HEK293 (cell line): Measurements from ENCODE around the gene CCDC12.

Experiments
- CTCF ChIA-PET: fragments of 350-600 bp; formaldehyde crosslinking; extraction: SDS; loops from one replicate; lab custom pipeline; 2021; ENCODE audit warnings: antibody characterized with exemption; lab: Yijun Ruan, JAX
- POLR2A ChIA-PET: fragments of 300-600 bp; formaldehyde crosslinking; extraction: SDS; loops from one replicate; lab custom pipeline; 2020; ENCODE audit warnings: antibody characterized with exemption, inconsistent platforms; lab: Yijun Ruan, JAX
- H3K27ac ChIP-seq: fragments of 200-500 bp; sonication (Bioruptor generic); 2 replicates; pipeline ENCODE4 v1.5.1; 2014; ENCODE audit warnings: low read depth, low read length, control low read depth, inconsistent platforms; ENCODE audit errors: extremely low read depth
- H3K36me3 ChIP-seq, 2 experiments: fragments of 200-500 bp in 1 of 2; sonication (Bioruptor generic) in 1 of 2; 1 replicate in 1 of 2; 2 replicates in 1 of 2; pipeline ENCODE4 v1.5.1; 2014 to 2017; ENCODE audit warnings: inconsistent platforms in 2 of 2, low read length in 2 of 2; ENCODE audit not compliant: control insufficient read depth in 2 of 2, insufficient read depth in 1 of 2
- H3K4me1 ChIP-seq: fragments of 200-500 bp; sonication (Bioruptor generic); 2 replicates; pipeline ENCODE4 v1.5.1; 2014; ENCODE audit warnings: mild to moderate bottlenecking, low read length, inconsistent platforms; ENCODE audit not compliant: control insufficient read depth, insufficient read depth
- H3K4me3 ChIP-seq: 2 replicates; pipeline ENCODE4 v1.5.1; 2011; ENCODE audit warnings: low read depth, mild to moderate bottlenecking, control low read depth, low read length, moderate library complexity
- H3K9me3 ChIP-seq: fragments of 200-500 bp; sonication (Bioruptor generic); 2 replicates; pipeline ENCODE4 v1.5.1; 2014; ENCODE audit warnings: low read depth, low read length, inconsistent platforms; ENCODE audit not compliant: control insufficient read depth, insufficient read depth
- BCL11A ChIP-seq: fragments of 450-650 bp; formaldehyde crosslinking; IDR thresholded peaks from 2 replicates; pipeline ENCODE4 v1.5.1; 2016; ENCODE audit warnings: low read depth, missing biosample characterization, missing genetic modification characterization
- KLF10 ChIP-seq: fragments of 450-650 bp; IDR thresholded peaks from 2 replicates; pipeline ENCODE4 v1.5.1; 2018; ENCODE audit warnings: missing biosample characterization, mild to moderate bottlenecking, missing genetic modification characterization
- PRDM4 ChIP-seq: fragments of 450-650 bp; formaldehyde crosslinking; IDR thresholded peaks from 2 replicates; pipeline ENCODE4 v1.5.1; 2017; ENCODE audit warnings: missing biosample characterization, missing genetic modification characterization
- PRDM6 ChIP-seq: fragments of 450-650 bp; formaldehyde crosslinking; IDR thresholded peaks from 2 replicates; pipeline ENCODE4 v1.5.1; 2017; ENCODE audit warnings: missing biosample characterization, missing genetic modification characterization
- SCRT1 ChIP-seq: fragments of 450-650 bp; formaldehyde crosslinking; IDR thresholded peaks from 2 replicates; pipeline ENCODE4 v1.5.1; 2016; ENCODE audit warnings: missing biosample characterization, missing genetic modification characterization, borderline replicate concordance
- SCRT2 ChIP-seq: fragments of 450-650 bp; formaldehyde crosslinking; IDR thresholded peaks from 2 replicates; pipeline ENCODE4 v1.5.1; 2016; ENCODE audit warnings: missing biosample characterization, missing genetic modification characterization
- ZBTB44 ChIP-seq: fragments of 450-650 bp; IDR thresholded peaks from 2 replicates; pipeline ENCODE4 v1.5.1; 2018; ENCODE audit warnings: missing biosample characterization, mild to moderate bottlenecking, missing genetic modification characterization
- ZBTB8A ChIP-seq: fragments of 450-650 bp; formaldehyde crosslinking; IDR thresholded peaks from 2 replicates; pipeline ENCODE4 v1.5.1; 2016; ENCODE audit warnings: missing biosample characterization, missing genetic modification characterization
- ZNF146 ChIP-seq: fragments of 450-650 bp; formaldehyde crosslinking; IDR thresholded peaks from 2 replicates; pipeline ENCODE4 v1.5.1; 2016; ENCODE audit warnings: missing biosample characterization, missing genetic modification characterization
- ZNF184 ChIP-seq: fragments of 450-650 bp; IDR thresholded peaks from 2 replicates; pipeline ENCODE4 v1.5.1; 2018; ENCODE audit warnings: missing biosample characterization, mild to moderate bottlenecking, missing genetic modification characterization
- ZNF19 ChIP-seq: fragments of 450-650 bp; formaldehyde crosslinking; IDR thresholded peaks from 2 replicates; pipeline ENCODE4; 2016; ENCODE audit warnings: missing biosample characterization, missing genetic modification characterization, low read depth
- ZNF202 ChIP-seq: fragments of 450-650 bp; formaldehyde crosslinking; IDR thresholded peaks from 2 replicates; pipeline ENCODE4 v1.5.1; 2016; ENCODE audit warnings: missing biosample characterization, missing genetic modification characterization, borderline replicate concordance
- ZNF24 ChIP-seq: fragments of 450-650 bp; formaldehyde crosslinking; IDR thresholded peaks from 2 replicates; pipeline ENCODE4 v1.5.1; 2016; ENCODE audit warnings: missing biosample characterization, missing genetic modification characterization
- ZNF26 ChIP-seq: fragments of 450-650 bp; formaldehyde crosslinking; IDR thresholded peaks from 2 replicates; pipeline ENCODE4 v1.5.1; 2016; ENCODE audit warnings: missing biosample characterization, missing genetic modification characterization
- ZNF549 ChIP-seq: fragments of 450-650 bp; IDR thresholded peaks from 2 replicates; pipeline ENCODE4 v1.5.1; 2018; ENCODE audit warnings: missing biosample characterization, missing genetic modification characterization, mild to moderate bottlenecking, inconsistent platforms, moderate library complexity
- ZNF560 ChIP-seq: fragments of 450-650 bp; formaldehyde crosslinking; IDR thresholded peaks from 2 replicates; pipeline ENCODE4 v1.5.1; 2017; ENCODE audit warnings: missing biosample characterization, missing genetic modification characterization, borderline replicate concordance
- ZNF610 ChIP-seq: fragments of 450-650 bp; formaldehyde crosslinking; IDR thresholded peaks from 2 replicates; pipeline ENCODE4 v1.5.1; 2016; ENCODE audit warnings: missing biosample characterization, missing genetic modification characterization, borderline replicate concordance
- ZNF624 ChIP-seq: fragments of 450-650 bp; formaldehyde crosslinking; IDR thresholded peaks from 2 replicates; pipeline ENCODE4 v1.5.1; 2017; ENCODE audit warnings: missing biosample characterization, missing genetic modification characterization
- ZNF677 ChIP-seq: fragments of 450-650 bp; IDR thresholded peaks from 2 replicates; pipeline ENCODE4 v1.5.0; 2018; ENCODE audit warnings: missing biosample characterization, mild to moderate bottlenecking, missing genetic modification characterization, moderate library complexity
- ZNF843 ChIP-seq: fragments of 450-650 bp; formaldehyde crosslinking; IDR thresholded peaks from 2 replicates; pipeline ENCODE4 v1.5.1; 2016; ENCODE audit warnings: missing biosample characterization, missing genetic modification characterization
- ZSCAN5A ChIP-seq: fragments of 450-650 bp; formaldehyde crosslinking; IDR thresholded peaks from 2 replicates; pipeline ENCODE4 v1.5.1; 2016; ENCODE audit warnings: missing biosample characterization, missing genetic modification characterization

CCDC12 gene

GRCh38 chr3:47016086-47016933 lies 39.8 kb upstream of the CCDC12 start:
- CTCF ChIA-PET: no interaction called here
- no peaks in the 10 kb centered on the region for H3K9me3 ChIP-seq
- H3K27ac ChIP-seq: no peak overlapping the region
- POLR2A ChIA-PET: no interaction called here
- no peaks in the 10 kb centered on the region for H3K4me1 ChIP-seq
- H3K4me3 ChIP-seq: no peak overlapping the region
- TF ChIP-seq ZNF24 (tag by site-specific recombination) (no peak), PRDM6 (tag by site-specific recombination) (no peak), ZNF202 (tag by site-specific recombination) (no peak), SCRT2 (tag by site-specific recombination) (no peak), ZNF146 (tag by site-specific recombination) (no peak), ZNF549 (tag by site-specific recombination) (no peak)
- H3K36me3 ChIP-seq: peaks cover 0 to 64% of the 10 kb centered on the region in 2 experiments; a peak in 1 of 3 replicates

GRCh38 chr3:47015151-47015550 lies 38.6 kb upstream of the CCDC12 start:
- TF ChIP-seq ZBTB8A (tag by site-specific recombination) (no peak), ZNF624 (no peak), ZSCAN5A (tag by site-specific recombination) (no peak), ZNF677 (tag by site-specific recombination) (no peak), ZNF19 (no peak), ZNF26 (tag by site-specific recombination) (no peak), ZNF560 (tag by site-specific recombination) (no peak), PRDM6 (tag by site-specific recombination) (no peak), SCRT1 (tag by site-specific recombination) (no peak), PRDM4 (tag by site-specific recombination) (no peak), ZNF184 (tag by site-specific recombination) (no peak), ZNF610 (tag by site-specific recombination) (no peak), ZNF843 (tag by site-specific recombination) (no peak), ZBTB44 (tag by site-specific recombination) (no peak), BCL11A (tag by site-specific recombination) (no peak), KLF10 (no peak)
- peaks cover 0 to 58% of the 10 kb centered on the region in 2 experiments; a peak in 1 of 3 replicates for H3K36me3 ChIP-seq
- POLR2A ChIA-PET: no interaction called here
- H3K4me1 ChIP-seq: no peaks in the 10 kb centered on the region
- H3K4me3 ChIP-seq: no peak overlapping the region
- no peak overlapping the region for H3K27ac ChIP-seq
- H3K9me3 ChIP-seq: no peaks in the 10 kb centered on the region
- CTCF ChIA-PET: no interaction called here
